ENCODE measurements around the gene AKAP3.

Gene AKAP3

DNA sequence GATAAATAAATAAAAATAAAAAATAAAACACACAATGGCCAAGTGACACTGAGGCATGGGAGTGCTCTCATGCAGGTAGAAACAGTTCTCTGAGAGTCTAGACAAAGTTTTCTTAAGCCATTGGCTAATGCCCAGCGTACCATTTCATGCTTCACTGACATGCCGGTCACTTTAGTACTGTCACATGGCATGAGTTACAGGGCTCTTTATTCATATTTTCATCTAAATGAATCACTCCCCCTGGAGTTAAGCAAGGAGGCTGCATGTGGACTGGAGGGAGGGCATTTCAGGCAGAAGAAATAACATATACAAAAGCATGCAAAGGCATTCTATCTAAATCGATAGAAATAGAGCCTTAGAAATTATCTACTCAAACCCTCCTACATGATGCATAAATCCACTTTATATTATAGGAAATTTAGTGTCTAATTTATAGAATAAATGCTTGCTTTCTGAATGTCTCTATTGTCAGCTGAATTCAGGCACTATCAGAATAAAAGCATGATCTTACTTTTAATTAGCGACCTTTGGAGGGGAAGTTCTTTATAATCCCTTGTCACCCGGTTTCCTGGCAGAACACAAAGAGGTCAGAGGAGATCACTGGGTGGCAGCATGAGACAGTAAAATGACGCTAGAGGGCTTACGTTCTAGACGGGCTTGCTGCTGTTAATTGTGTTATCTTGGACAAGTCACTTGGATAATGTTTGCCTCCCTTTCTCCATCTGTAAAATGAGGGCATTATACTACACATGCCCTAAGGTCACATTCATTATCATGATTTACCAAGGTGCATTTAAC is 69.3 kb downstream of the AKAP3 start:
- TF ChIP-seq, protein P1, sequence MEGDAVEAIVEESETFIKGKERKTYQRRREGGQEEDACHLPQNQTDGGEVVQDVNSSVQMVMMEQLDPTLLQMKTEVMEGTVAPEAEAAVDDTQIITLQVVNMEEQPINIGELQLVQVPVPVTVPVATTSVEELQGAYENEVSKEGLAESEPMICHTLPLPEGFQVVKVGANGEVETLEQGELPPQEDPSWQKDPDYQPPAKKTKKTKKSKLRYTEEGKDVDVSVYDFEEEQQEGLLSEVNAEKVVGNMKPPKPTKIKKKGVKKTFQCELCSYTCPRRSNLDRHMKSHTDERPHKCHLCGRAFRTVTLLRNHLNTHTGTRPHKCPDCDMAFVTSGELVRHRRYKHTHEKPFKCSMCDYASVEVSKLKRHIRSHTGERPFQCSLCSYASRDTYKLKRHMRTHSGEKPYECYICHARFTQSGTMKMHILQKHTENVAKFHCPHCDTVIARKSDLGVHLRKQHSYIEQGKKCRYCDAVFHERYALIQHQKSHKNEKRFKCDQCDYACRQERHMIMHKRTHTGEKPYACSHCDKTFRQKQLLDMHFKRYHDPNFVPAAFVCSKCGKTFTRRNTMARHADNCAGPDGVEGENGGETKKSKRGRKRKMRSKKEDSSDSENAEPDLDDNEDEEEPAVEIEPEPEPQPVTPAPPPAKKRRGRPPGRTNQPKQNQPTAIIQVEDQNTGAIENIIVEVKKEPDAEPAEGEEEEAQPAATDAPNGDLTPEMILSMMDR (conservative IDR thresholded peaks at IDR 0.05; ENCODE audit: low read depth): no peak
- POLR2A ChIA-PET (ENCODE audit: low non-redundant PET): no interaction called here
- no peak overlapping the region for H3K27ac ChIP-seq
- CTCF ChIA-PET: no interaction called here
- no peak for DNase-seq (ENCODE audit: low spot score)

DNA sequence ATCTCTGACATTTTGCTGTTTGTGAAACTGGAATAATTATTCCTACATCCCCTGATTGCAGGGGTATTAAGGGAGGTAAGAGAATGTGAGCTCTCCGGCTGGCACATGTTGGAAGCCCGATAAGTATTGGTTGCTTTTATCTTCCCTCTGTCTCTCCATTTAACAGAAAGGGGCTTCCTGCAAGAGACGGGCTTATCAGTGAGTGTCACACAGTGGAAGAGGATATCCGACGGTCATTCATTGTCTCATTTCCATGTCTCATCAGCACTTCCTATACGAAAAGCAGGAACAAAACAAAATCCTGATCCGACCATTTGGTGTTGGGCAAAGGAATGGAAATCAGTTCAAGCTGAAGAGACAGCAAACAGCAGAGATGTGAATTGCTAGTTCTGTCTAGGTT is 76.2 kb downstream of the AKAP3 start:
- no peak for DNase-seq (ENCODE audit: low spot score)
- H3K27ac ChIP-seq: no peak overlapping the region
- TF ChIP-seq, protein P1 (conservative IDR thresholded peaks at IDR 0.05; ENCODE audit: low read depth): no peak
- POLR2A ChIA-PET (ENCODE audit: low non-redundant PET): no interaction called here
- CTCF ChIA-PET: no interaction called here

DNA sequence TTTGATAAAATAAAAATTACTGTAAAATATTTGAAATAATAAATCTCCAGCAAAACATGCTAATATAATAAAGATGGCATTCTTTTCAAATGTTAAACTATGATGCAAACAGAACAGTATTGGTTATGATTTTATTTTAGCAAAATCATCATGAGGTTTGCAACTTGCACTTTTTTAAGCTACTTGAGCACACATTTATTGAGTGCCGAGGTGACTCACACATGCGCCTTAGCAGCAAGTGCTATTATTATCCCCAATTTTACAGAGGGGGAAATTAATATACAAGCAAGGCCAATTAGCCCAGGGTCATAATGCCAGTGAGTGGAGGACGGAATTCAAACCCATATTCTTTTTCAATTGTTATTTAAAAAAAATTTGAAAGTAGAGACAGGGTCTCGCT is 79.6 kb downstream of the AKAP3 start:
- no peak for DNase-seq (ENCODE audit: low spot score)
- no peak overlapping the region for H3K27ac ChIP-seq
- ChIA-PET CTCF (no interaction called here), POLR2A (ENCODE audit: low non-redundant PET) (no interaction called here)
- TF ChIP-seq, protein P1 (conservative IDR thresholded peaks at IDR 0.05; ENCODE audit: low read depth): no peak

- no peak overlapping the region for H3K27ac ChIP-seq
- ChIA-PET CTCF (no interaction called here), POLR2A (ENCODE audit: low non-redundant PET) (no interaction called here)
- DNase-seq (ENCODE audit: low spot score): no peak
- TF ChIP-seq, protein P1 (conservative IDR thresholded peaks at IDR 0.05; ENCODE audit: low read depth): no peak
These were observed 81.6 kb downstream of the AKAP3 start for GRCh38 chr12:4567073-4567881.

DNA sequence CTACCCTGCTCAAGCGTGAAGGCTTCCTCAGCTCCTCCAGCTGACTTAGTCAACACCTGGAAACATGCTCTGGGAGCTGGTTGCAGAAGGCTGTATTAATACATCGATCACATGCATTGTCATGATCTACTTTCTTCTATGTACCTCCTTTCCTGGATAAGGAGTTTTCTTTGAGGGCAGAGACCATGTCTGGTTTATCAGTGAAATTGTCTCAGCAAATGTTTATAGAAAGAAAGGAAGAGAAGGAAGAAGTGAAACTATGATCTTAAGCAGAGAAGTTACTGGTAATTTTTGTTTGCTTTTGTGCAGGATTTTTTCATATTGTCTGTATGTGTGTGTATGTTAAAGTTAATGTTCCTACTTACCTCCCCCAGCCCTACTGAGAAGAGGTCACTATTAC is 82.4 kb downstream of the AKAP3 start:
- ChIA-PET CTCF (no interaction called here), POLR2A (ENCODE audit: low non-redundant PET) (no interaction called here)
- TF ChIP-seq, protein P1 (conservative IDR thresholded peaks at IDR 0.05; ENCODE audit: low read depth): no peak
- DNase-seq (ENCODE audit: low spot score): no peak
- no peak overlapping the region for H3K27ac ChIP-seq

Data from RWPE1 (cell line).